Measurements from ENCODE around the gene WFDC1.

DNA sequence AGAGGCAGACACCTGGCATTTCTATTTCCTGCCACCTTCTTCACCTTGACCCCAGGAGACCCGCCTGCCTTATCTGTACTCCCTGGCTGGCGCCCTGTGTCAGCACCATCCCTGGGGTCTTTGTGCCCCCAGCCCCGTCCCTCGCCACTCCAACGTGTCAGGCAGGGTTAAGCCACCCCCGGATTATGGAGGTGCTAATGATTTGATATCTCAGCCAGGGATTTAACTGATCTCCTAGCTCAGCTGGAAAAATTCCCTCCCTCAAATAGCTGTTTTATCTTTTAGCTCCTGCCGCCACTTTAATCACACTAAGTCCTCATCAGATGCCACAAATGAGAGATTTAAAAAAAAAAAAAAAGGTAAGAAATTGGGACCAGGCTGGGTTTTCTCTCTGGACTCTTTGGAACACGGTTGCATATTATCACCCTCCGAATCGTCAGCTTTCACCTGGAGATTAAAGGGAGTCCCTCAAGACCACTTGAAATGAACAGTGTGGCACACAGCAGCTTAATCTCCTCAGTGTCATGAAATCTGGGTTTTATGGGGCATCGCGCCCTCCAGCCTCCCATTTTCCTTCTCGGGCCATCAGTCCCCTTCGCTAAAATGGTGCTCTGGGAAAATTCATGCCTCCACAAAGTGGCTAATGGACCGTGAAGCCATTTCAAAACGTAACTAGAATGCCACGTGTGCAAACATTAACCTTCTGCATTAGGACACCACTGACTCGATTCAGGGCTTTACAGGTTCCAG lies 26.2 kb upstream of the WFDC1 start:
- TF ChIP-seq EZH2phosphoT487 (IDR thresholded peaks at IDR 0.05; ENCODE audit: borderline replicate concordance): no peak
- TF ChIP-seq, protein P1, sequence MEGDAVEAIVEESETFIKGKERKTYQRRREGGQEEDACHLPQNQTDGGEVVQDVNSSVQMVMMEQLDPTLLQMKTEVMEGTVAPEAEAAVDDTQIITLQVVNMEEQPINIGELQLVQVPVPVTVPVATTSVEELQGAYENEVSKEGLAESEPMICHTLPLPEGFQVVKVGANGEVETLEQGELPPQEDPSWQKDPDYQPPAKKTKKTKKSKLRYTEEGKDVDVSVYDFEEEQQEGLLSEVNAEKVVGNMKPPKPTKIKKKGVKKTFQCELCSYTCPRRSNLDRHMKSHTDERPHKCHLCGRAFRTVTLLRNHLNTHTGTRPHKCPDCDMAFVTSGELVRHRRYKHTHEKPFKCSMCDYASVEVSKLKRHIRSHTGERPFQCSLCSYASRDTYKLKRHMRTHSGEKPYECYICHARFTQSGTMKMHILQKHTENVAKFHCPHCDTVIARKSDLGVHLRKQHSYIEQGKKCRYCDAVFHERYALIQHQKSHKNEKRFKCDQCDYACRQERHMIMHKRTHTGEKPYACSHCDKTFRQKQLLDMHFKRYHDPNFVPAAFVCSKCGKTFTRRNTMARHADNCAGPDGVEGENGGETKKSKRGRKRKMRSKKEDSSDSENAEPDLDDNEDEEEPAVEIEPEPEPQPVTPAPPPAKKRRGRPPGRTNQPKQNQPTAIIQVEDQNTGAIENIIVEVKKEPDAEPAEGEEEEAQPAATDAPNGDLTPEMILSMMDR (conservative IDR thresholded peaks at IDR 0.05; ENCODE audit: low read length): no peak
